Tibial nerve (tissue), 4 donors: ENCODE measurements around the gene LMX1A. TPM values are rescaled to one million over a fixed set of nuclear protein-coding genes. Genes with fewer than 3 reads are reported as not detected.

Experiments used
- DNase-seq, 2 donors: peaks; one replicate each; pipeline ENCODE4 v3.0.0-alpha.2; 2019; ENCODE audit warnings: low spot score in 2 of 2
- H3K27ac ChIP-seq, 4 donors: fragments of 200-600 bp; sonication (generic) in 3 of 4; one replicate each; pipeline ENCODE4 v1.5.1; 2017 to 2019; ENCODE audit warnings: mild to moderate bottlenecking in 1 of 4
- H3K27me3 ChIP-seq, 2 donors: fragments of 200-600 bp; sonication (generic) in 1 of 2; one replicate each; pipeline versions ENCODE4 v1.5.1 to v1.6.0; 2017 to 2019
- H3K36me3 ChIP-seq, 3 donors: fragments of 200-600 bp; sonication (generic); one replicate each; pipeline ENCODE4 v1.5.1; 2018 to 2019
- H3K4me1 ChIP-seq, 4 donors: fragments of 200-600 bp; sonication (generic) in 3 of 4; one replicate each; pipeline ENCODE4 v1.5.1; 2017 to 2019
- H3K4me3 ChIP-seq, 4 donors: fragments of 200-600 bp; sonication (generic) in 3 of 4; one replicate each; pipeline ENCODE4 v1.5.1; 2017 to 2019; ENCODE audit warnings: mild to moderate bottlenecking in 1 of 4, moderate library complexity in 1 of 4
- H3K9me3 ChIP-seq, 4 donors: fragments of 200-600 bp; sonication (generic) in 3 of 4; one replicate each; pipeline ENCODE4 v1.5.1; 2017 to 2019
- EP300 ChIP-seq, 2 donors: sonication (generic); formaldehyde crosslinking; IDR thresholded peaks; one replicate each; pipeline ENCODE4 v1.6.1; 2017; ENCODE audit warnings: antibody characterized with exemption in 2 of 2, mild to moderate bottlenecking in 1 of 2
- POLR2A ChIP-seq, 2 donors: fragments of 450-650 bp; IDR thresholded peaks; one replicate each; pipeline ENCODE4 v1.6.1; 2017; ENCODE audit warnings: antibody characterized with exemption in 2 of 2, mild to moderate bottlenecking in 2 of 2, moderate library complexity in 2 of 2
- WGBS, 2 donors: methylation state at CpG; one replicate each; pipeline ENCODE4 v1.1.5; 2018; 5-methylcytosine and 5-hydroxymethylcytosine counted together
- total RNA-seq, 4 donors: library from RNA; depleted of rRNA; stranded (reverse); fragments of >200 nt; gene quantifications; one replicate each; pipeline ENCODE4 v1.1.0, GENCODE V29; 2016
- TF ChIP-seq, protein P1 (sequence below), 5 experiments: fragments of 200-600 bp in 3 of 5; fragments of 450-650 bp in 2 of 5; sonication (generic) in 3 of 5; IDR thresholded peaks; one replicate each; pipeline ENCODE4 v1.5.1; 2016 to 2019; ENCODE audit warnings: antibody characterized with exemption in 5 of 5, mild to moderate bottlenecking in 3 of 5, moderate library complexity in 2 of 5

LMX1A gene
- total RNA-seq, 4 donors from 2014 or later, result 0.84 TPM; not detected in 3

DNA sequence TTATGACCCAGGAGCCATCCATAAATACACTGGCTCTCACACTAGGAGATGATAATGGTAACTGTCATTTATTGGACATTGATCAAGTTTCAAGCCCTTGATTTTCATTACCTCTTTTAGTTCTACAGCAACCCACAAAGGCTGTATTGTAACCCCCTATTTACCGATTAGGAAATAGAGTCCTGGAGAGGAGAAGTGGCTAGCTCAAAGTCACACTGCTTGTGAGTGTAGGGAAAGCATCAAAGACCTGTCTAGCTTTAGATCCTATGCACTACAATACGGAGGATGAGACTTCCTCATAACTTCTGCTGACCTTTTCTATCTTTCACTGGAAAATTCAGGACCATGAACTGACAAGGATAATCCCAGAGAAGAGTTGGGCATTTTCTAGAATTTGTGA is 115.2 kb downstream of the LMX1A start:
- no peaks in the 10 kb centered on the region for H3K4me1 ChIP-seq
- peaks cover 0 to 15% of the 10 kb centered on the region in 2 donors for H3K27me3 ChIP-seq
- no peak for TF ChIP-seq EP300 (IDR thresholded peaks at IDR 0.05)
- TF ChIP-seq POLR2A (IDR thresholded peaks at IDR 0.05), result no peak
- TF ChIP-seq, protein P1, sequence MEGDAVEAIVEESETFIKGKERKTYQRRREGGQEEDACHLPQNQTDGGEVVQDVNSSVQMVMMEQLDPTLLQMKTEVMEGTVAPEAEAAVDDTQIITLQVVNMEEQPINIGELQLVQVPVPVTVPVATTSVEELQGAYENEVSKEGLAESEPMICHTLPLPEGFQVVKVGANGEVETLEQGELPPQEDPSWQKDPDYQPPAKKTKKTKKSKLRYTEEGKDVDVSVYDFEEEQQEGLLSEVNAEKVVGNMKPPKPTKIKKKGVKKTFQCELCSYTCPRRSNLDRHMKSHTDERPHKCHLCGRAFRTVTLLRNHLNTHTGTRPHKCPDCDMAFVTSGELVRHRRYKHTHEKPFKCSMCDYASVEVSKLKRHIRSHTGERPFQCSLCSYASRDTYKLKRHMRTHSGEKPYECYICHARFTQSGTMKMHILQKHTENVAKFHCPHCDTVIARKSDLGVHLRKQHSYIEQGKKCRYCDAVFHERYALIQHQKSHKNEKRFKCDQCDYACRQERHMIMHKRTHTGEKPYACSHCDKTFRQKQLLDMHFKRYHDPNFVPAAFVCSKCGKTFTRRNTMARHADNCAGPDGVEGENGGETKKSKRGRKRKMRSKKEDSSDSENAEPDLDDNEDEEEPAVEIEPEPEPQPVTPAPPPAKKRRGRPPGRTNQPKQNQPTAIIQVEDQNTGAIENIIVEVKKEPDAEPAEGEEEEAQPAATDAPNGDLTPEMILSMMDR (IDR thresholded peaks at IDR 0.05), result no peak
- no peak for DNase-seq
- 79 to 81% methylated on average over 2 of the region's 2 CpGs for WGBS, 2 donors
- H3K9me3 ChIP-seq, result no peaks in the 10 kb centered on the region
- no peak overlapping the region for H3K27ac ChIP-seq
- H3K36me3 ChIP-seq, result no peaks in the 10 kb centered on the region
- no peak overlapping the region for H3K4me3 ChIP-seq

DNA sequence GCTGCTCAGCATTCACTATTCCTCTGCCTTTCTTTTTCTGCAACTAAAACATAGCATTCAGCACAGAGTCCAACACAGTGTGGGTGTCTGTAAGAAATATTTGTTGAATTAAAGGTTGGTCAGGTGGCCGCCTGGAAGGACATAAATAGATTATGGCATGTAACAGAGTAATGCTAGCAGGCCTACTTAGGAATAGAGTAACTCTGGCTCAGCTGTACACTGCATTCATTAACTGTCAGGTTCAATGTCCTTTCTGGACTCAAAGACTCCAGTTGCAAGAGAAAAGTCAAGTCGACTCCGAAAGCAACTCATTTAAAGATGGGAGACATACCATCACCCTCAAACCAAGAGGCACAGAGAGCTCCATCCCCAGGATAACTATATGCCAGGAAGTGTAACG is 116.0 kb downstream of the LMX1A start:
- 33 to 59% methylated on average over 4 of the region's 4 CpGs for WGBS, 2 donors
- DNase-seq, result no peak
- Histone ChIP-seq H3K9me3 (no peaks in the 10 kb centered on the region), H3K4me1 (peaks cover 0 to 7% (median 0%) of the 10 kb centered on the region in 4 donors), H3K27ac (no peak overlapping the region), H3K4me3 (no peak overlapping the region), H3K36me3 (no peaks in the 10 kb centered on the region), H3K27me3 (peaks cover 0 to 21% of the 10 kb centered on the region in 2 donors)
- TF ChIP-seq, protein P1 (IDR thresholded peaks at IDR 0.05), result no peak
- TF ChIP-seq EP300 (IDR thresholded peaks at IDR 0.05), result no peak

DNA sequence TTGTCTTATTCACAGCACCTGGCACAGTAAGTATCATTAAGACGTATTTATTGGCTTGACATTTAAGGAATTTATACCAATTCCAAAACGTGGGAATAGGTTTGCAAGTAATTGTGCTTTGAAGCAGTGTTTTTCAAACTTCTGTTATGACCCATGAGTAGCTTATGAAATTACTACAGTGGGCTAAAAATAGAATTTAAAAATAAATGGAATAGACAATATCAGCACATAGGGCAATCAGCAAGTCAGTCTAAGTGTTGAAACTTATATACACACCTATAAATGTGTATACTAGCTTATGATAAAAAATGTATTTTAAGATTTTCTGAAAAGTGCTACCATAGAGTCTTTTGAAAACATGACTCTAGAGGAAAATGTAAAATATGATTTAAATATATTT is 116.6 kb downstream of the LMX1A start:
- no peak for DNase-seq
- peaks cover 0 to 26% of the 10 kb centered on the region in 2 donors for H3K27me3 ChIP-seq
- H3K4me3 ChIP-seq, result no peak overlapping the region
- WGBS, 2 donors, result 40 to 41% methylated on average over 2 of the region's 2 CpGs
- no peak overlapping the region for H3K27ac ChIP-seq
- H3K9me3 ChIP-seq, result no peaks in the 10 kb centered on the region
- TF ChIP-seq, protein P1 (IDR thresholded peaks at IDR 0.05), result no peak
- no peak for TF ChIP-seq POLR2A (IDR thresholded peaks at IDR 0.05)
- TF ChIP-seq EP300 (IDR thresholded peaks at IDR 0.05), result no peak
- peaks cover 0 to 13% (median 0%) of the 10 kb centered on the region in 4 donors for H3K4me1 ChIP-seq
- H3K36me3 ChIP-seq, result no peaks in the 10 kb centered on the region

DNA sequence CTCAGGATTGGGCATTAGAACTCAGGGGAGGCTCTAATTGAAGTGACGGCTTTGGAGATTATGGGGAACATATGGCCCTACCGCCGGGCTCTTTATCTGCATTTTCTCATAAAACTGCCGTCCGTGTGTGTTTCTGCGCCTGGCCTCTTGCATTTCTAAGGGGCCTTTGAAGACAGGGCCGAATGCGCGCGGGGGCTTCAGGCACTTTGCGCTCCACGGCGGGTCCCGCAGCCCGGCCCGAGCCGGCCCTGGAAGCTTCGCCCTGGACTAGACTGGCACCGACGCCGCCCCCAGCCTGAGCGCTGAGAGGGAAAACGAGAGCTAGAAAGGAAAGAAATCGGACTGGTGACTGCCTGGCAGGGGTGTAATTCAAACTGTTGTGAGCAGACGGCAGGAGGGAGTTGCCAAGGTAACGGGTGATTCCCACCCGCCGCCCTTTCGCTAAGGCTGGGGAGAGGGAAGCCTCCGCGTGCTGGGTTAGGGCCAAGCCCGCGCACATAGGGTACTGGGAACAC is 120.7 kb downstream of the LMX1A start:
- Histone ChIP-seq H3K4me3 (peak overlapping the region in 3 of 4 donors; percentile 14 to 45 (median 14)), H3K4me1 (peaks cover 0 to 13% (median 0%) of the 10 kb centered on the region in 4 donors), H3K27me3 (peaks cover 0 to 49% of the 10 kb centered on the region in 2 donors), H3K36me3 (no peaks in the 10 kb centered on the region), H3K9me3 (no peaks in the 10 kb centered on the region), H3K27ac (no peak overlapping the region)
- 1 to 2% methylated on average over 29 to 32 of the region's 33 CpGs for WGBS, 2 donors
- no peak for DNase-seq
- TF ChIP-seq, protein P1 (IDR thresholded peaks at IDR 0.05), result no peak
- TF ChIP-seq POLR2A (IDR thresholded peaks at IDR 0.05), result no peak
- no peak for TF ChIP-seq EP300 (IDR thresholded peaks at IDR 0.05)

DNA sequence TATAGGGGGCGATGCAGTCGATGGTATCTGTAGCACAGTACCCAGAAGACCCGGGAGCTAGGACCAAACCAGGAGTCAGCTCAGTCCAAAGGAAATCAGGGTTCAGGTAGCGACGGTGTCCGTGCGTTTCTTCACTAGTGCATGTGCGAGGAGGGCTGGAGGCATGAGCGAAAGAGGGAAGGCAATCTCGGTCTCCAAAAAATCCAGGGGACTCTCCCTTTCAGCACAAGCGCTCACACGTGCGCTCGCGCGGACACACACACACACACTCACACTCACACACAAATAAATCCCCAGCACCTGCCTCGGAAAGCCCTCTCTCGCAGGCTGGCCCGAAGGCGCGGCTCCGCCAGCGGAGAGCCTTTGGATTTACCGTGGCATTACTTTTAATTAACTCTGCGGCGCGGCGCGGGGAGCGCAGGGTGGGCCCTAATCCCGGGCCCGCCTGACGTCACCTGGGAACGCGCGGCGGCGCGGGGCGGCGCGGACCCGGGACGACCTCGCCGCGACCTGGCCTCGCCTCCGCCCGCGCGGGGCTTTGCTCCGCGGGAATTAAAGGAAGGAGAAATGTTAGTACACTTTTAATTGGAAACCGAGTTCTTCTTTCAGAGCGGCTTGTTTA is 121.2 kb downstream of the LMX1A start:
- TF ChIP-seq EP300 (IDR thresholded peaks at IDR 0.05), result no peak
- no peak for TF ChIP-seq POLR2A (IDR thresholded peaks at IDR 0.05)
- TF ChIP-seq, protein P1 (IDR thresholded peaks at IDR 0.05), result no peak
- H3K4me1 ChIP-seq, result peaks cover 0 to 13% (median 0%) of the 10 kb centered on the region in 4 donors
- DNase-seq, result no peak
- H3K27me3 ChIP-seq, result peaks cover 0 to 49% of the 10 kb centered on the region in 2 donors
- H3K36me3 ChIP-seq, result no peaks in the 10 kb centered on the region
- H3K4me3 ChIP-seq, result peak overlapping the region in 3 of 4 donors; percentile 14 to 45 (median 14)
- no peaks in the 10 kb centered on the region for H3K9me3 ChIP-seq
- H3K27ac ChIP-seq, result no peak overlapping the region
- 3 to 5% methylated on average over 50 to 56 of the region's 56 CpGs for WGBS, 2 donors
